ENCODE data around the gene ZNF276.
"Not testable (repeated sequence)": the region's sequence is repeated elsewhere in the genome, so short reads cannot be mapped to it uniquely, and the experiment has no call there.

ZNF276 gene

GRCh38 chr16:89695875-89696669, 25.3 kb upstream of the ZNF276 start:
- no peak for DNase-seq

GRCh38 chr16:89696670-89697128, 24.6 kb upstream of the ZNF276 start:
- DNase-seq, result peak in 1 of 4 experiments; percentile 2

- DNase-seq, result peak in 1 of 4 experiments; percentile 2
Measured at GRCh38 chr16:89697161-89697615, 24.1 kb upstream of the ZNF276 start.

GRCh38 chr16:89697616-89698331, 23.6 kb upstream of the ZNF276 start:
- peak in 1 of 4 experiments; percentile 1 for DNase-seq

- not testable (repeated sequence) for DNase-seq
Measured at GRCh38 chr16:89698717-89699116, 22.6 kb upstream of the ZNF276 start.

- DNase-seq, result not testable (repeated sequence)
Measured at GRCh38 chr16:89699629-89700099, 21.7 kb upstream of the ZNF276 start.

- DNase-seq, result peak; percentile 99 to 100 (median 100)
Measured at GRCh38 chr16:89700100-89700648, 21.2 kb upstream of the ZNF276 start.

GRCh38 chr16:89700649-89701424, 20.5 kb upstream of the ZNF276 start:
- peak in 3 of 4 experiments; percentile 45 to 70 (median 47) for DNase-seq

GRCh38 chr16:89701425-89702406, 19.6 kb upstream of the ZNF276 start, which contains the start of gene SPATA2L:
TSS of gene SPATA2L (minus strand) at chr16:89701705. CDS start at chr16:89701232, 473 bp downstream.
- peak; percentile 93 to 97 (median 96) for DNase-seq

- DNase-seq, result peak in 1 of 4 experiments; percentile 3
Measured at GRCh38 chr16:89704281-89704680, 17.1 kb upstream of the ZNF276 start.

GRCh38 chr16:89705006-89705405, 16.3 kb upstream of the ZNF276 start:
- DNase-seq, result no peak

- no peak for DNase-seq
Measured at GRCh38 chr16:89706518-89707260, 14.6 kb upstream of the ZNF276 start.

GRCh38 chr16:89707695-89708094, 13.6 kb upstream of the ZNF276 start:
- DNase-seq, result no peak

- DNase-seq, result no peak
Measured at GRCh38 chr16:89708481-89708931, 12.8 kb upstream of the ZNF276 start.

- no peak for DNase-seq
Measured at GRCh38 chr16:89709166-89709565, 12.2 kb upstream of the ZNF276 start.

- DNase-seq, result no peak
Measured at GRCh38 chr16:89709716-89710432, 11.5 kb upstream of the ZNF276 start.

GRCh38 chr16:89710709-89711564, 10.4 kb upstream of the ZNF276 start:
- no peak for DNase-seq

GRCh38 chr16:89711601-89712273, 9.6 kb upstream of the ZNF276 start:
- peak; percentile 29 to 65 (median 49) for DNase-seq
